Bronchial epithelial cell (primary cell): ENCODE results near the gene TMEM255B. TPM values are rescaled to one million over a fixed set of nuclear protein-coding genes. Genes with fewer than 3 reads are reported as not detected.

Source experiments
- DNase-seq: peaks from one replicate; pipeline ENCODE4 v3.0.0-alpha.2; 2010; ENCODE audit warnings: low read depth
- FAIRE-seq: peaks from 2 replicates; lab custom pipeline; 2011; peaks lifted over from hg19 to GRCh38; lab: Jason Lieb, UNC
- H3K27me3 ChIP-seq: 2 replicates; pipeline ENCODE4 v1.5.1; 2011; ENCODE audit warnings: low read length; ENCODE audit not compliant: control insufficient read depth, insufficient read depth
- H3K36me3 ChIP-seq: 2 replicates; pipeline ENCODE4 v1.5.1; 2011; ENCODE audit warnings: low read length; ENCODE audit not compliant: control insufficient read depth, insufficient read depth
- H3K4me3 ChIP-seq: 2 replicates; pipeline ENCODE4 v1.5.1; 2011; ENCODE audit warnings: mild to moderate bottlenecking, low read depth, low read length, control low read depth
- total RNA-seq: library from RNA; depleted of rRNA; stranded (reverse); fragments of >200 nt; gene quantifications from 2 replicates; pipeline ENCODE4 v1.2.1, GENCODE V29; 2014
- TF ChIP-seq, protein P1 (sequence below): IDR thresholded peaks from 2 replicates; pipeline ENCODE4 v1.5.1; 2011; ENCODE audit warnings: mild to moderate bottlenecking, moderate library complexity, low read length, control low read depth, inconsistent platforms; ENCODE audit not compliant: insufficient read depth, severe bottlenecking

TMEM255B gene
- total RNA-seq, 1 donor from 2014 or later, result 5.3 TPM

- Histone ChIP-seq H3K27me3 (no peaks in the 10 kb centered on the region), H3K36me3 (peaks cover 2% of the 10 kb centered on the region), H3K4me3 (no peak overlapping the region)
- DNase-seq (no peak), FAIRE-seq (no peak)
- TF ChIP-seq, protein P1, sequence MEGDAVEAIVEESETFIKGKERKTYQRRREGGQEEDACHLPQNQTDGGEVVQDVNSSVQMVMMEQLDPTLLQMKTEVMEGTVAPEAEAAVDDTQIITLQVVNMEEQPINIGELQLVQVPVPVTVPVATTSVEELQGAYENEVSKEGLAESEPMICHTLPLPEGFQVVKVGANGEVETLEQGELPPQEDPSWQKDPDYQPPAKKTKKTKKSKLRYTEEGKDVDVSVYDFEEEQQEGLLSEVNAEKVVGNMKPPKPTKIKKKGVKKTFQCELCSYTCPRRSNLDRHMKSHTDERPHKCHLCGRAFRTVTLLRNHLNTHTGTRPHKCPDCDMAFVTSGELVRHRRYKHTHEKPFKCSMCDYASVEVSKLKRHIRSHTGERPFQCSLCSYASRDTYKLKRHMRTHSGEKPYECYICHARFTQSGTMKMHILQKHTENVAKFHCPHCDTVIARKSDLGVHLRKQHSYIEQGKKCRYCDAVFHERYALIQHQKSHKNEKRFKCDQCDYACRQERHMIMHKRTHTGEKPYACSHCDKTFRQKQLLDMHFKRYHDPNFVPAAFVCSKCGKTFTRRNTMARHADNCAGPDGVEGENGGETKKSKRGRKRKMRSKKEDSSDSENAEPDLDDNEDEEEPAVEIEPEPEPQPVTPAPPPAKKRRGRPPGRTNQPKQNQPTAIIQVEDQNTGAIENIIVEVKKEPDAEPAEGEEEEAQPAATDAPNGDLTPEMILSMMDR, result no peak
Observed at GRCh38 chr13:113853518-113854237, 94.7 kb downstream of the TMEM255B start.

DNA sequence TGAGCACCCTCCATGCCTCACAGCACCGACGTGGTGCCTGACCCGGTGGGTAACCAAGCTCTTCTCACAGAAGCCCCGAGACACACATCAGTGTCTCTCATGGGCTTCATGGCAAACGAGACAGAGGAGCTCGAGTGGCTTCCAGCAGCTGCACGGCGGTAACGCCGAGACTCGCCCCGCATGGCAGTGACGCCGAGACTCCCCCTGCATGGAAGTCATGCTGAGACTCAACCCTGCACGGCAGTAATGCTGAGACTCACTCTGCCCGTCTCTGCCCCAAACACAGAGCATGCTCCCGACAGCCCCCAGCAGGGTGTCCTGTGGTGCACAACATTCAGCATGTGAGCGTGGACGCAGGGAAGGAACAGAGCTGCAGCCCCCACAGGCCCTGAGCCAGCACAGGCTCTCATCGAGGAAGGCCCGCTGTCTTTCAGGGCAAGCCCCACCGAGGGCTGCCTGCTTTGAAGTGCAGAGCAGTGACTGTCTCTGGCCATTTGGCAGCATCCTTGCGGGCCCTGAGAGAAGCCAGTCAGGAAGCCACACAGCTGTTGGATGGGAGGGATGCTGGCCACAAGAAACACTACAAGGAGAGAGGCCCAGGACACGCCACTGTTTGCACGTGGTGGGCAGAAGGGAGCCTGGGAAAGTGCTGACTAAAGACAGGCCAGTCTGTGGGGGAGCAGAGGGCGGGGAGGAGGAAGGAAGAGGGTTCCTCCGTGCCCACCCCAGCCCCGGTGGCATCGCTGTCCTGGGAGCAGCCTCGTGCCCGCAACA, 95.4 kb downstream of the TMEM255B start:
- Histone ChIP-seq H3K27me3 (no peaks in the 10 kb centered on the region), H3K36me3 (peaks cover 2% of the 10 kb centered on the region), H3K4me3 (no peak overlapping the region)
- DNase-seq (no peak), FAIRE-seq (no peak)
- TF ChIP-seq, protein P1, result no peak

- H3K36me3 ChIP-seq, result peaks cover 6% of the 10 kb centered on the region
Observed at GRCh38 chr13:113855012-113855921, 96.2 kb downstream of the TMEM255B start.

DNA sequence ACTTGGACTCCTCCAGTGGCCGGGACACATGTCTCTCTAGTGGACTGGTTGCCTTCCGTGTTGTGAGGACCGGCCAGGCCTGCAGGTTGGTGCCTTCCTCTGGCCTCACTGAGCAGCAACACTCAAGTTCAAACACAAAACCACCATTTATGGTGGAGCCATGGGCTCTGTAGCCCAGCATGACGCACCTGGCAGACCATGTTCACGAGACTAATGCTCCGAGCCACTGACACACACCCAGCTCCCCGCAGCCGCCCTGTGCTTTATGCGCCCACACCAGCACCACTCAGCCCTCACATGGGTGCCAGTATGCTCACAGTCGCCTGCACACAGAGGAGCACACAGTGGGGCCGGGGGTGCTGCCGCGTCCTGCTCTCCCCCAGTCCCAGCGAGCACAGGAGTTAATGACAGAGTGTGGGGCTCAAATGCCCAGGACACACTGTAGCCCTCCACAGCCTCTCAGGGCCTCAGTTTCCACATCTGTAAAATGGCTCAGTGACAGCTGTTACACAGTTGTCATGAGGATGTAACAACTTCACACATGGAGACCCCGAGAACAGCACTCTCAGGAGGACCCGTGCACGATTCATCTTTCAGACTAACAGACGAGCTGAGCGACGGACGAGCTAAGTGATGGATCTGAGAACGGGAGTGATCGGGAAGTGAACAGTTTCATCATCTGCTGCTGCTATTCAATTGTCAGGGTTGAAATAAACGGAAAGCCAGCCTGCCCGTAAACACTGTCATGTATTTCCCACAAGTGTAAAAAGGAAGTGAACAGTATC, 97.1 kb downstream of the TMEM255B start:
- H3K4me3 ChIP-seq, result no peak overlapping the region
- FAIRE-seq, result peak; percentile 40
- no peak for DNase-seq
- peaks cover 6% of the 10 kb centered on the region for H3K36me3 ChIP-seq
- TF ChIP-seq, protein P1, result no peak
- no peaks in the 10 kb centered on the region for H3K27me3 ChIP-seq

More at GRCh38 chr13:113855012-113855921, 96.2 kb downstream of the TMEM255B start:
- no peak for DNase-seq
- H3K4me3 ChIP-seq, result no peak overlapping the region
- no peaks in the 10 kb centered on the region for H3K27me3 ChIP-seq
- FAIRE-seq, result no peak
- TF ChIP-seq, protein P1, result no peak

GRCh38 chr13:113856716-113857065, 97.7 kb downstream of the TMEM255B start:
- Histone ChIP-seq H3K36me3 (peaks cover 6% of the 10 kb centered on the region), H3K27me3 (no peaks in the 10 kb centered on the region), H3K4me3 (no peak overlapping the region)
- FAIRE-seq (no peak), DNase-seq (no peak)
- TF ChIP-seq, protein P1, result no peak
